Astrocyte (in vitro differentiated cells and primary cell): ENCODE data around the gene LILRA1. TPM values are rescaled to one million over a fixed set of nuclear protein-coding genes. Genes with fewer than 3 reads are reported as not detected.

ENCODE experiments used
- DNase-seq: peaks from one replicate; pipeline ENCODE4 v3.0.0-alpha.2; 2010; ENCODE audit warnings: low read depth
- FAIRE-seq: peaks from 2 replicates; lab custom pipeline; 2011; peaks lifted over from hg19 to GRCh38; lab: Jason Lieb, UNC
- H2AFZ ChIP-seq: 2 replicates; pipeline ENCODE4 v1.6.0; 2012; ENCODE audit warnings: low read depth, low read length, inconsistent platforms
- H3K27ac ChIP-seq: 2 replicates; pipeline ENCODE4 v1.5.1; 2011; ENCODE audit warnings: low read depth, low read length, inconsistent platforms
- H3K27me3 ChIP-seq: 2 replicates; pipeline ENCODE4 v1.6.0; 2011; ENCODE audit warnings: low read length, inconsistent platforms; ENCODE audit not compliant: insufficient read depth
- H3K36me3 ChIP-seq: 2 replicates; pipeline ENCODE4 v1.5.1; 2011; ENCODE audit warnings: low read length, inconsistent platforms; ENCODE audit not compliant: insufficient read depth
- H3K4me1 ChIP-seq: 2 replicates; pipeline ENCODE4 v1.5.1; 2011; ENCODE audit warnings: low read length, inconsistent platforms; ENCODE audit not compliant: insufficient read depth
- H3K4me2 ChIP-seq: 2 replicates; pipeline ENCODE4 v1.6.0; 2012; ENCODE audit warnings: low read length, inconsistent platforms
- H3K4me3 ChIP-seq: 2 replicates; pipeline ENCODE4 v1.5.1; 2011; ENCODE audit warnings: low read depth, mild to moderate bottlenecking, low read length, inconsistent platforms; ENCODE audit not compliant: insufficient read depth
- H3K79me2 ChIP-seq: 2 replicates; pipeline ENCODE4 v1.6.0; 2012; ENCODE audit warnings: mild to moderate bottlenecking, low read length, inconsistent platforms; ENCODE audit not compliant: insufficient read depth
- H3K9ac ChIP-seq: 2 replicates; pipeline ENCODE4 v1.6.0; 2012; ENCODE audit warnings: mild to moderate bottlenecking, low read length, inconsistent platforms
- H3K9me3 ChIP-seq: 2 replicates; pipeline ENCODE4 v1.5.1; 2012; ENCODE audit warnings: low read depth, mild to moderate bottlenecking, low read length, inconsistent platforms; ENCODE audit not compliant: insufficient read depth
- H4K20me1 ChIP-seq: 2 replicates; pipeline ENCODE4 v1.6.0; 2012; ENCODE audit warnings: low read length, inconsistent platforms; ENCODE audit not compliant: insufficient read depth
- H3K27ac Mint-ChIP-seq: one replicate; pipeline ENCODE4 v1.8.0; 2021; ENCODE audit warnings: mild to moderate bottlenecking, mixed read lengths; ENCODE audit not compliant: unreplicated experiment
- H3K27me3 Mint-ChIP-seq: one replicate; pipeline ENCODE4 v1.8.0; 2021; ENCODE audit warnings: low read depth, mixed read lengths; ENCODE audit not compliant: unreplicated experiment
- H3K36me3 Mint-ChIP-seq: one replicate; pipeline ENCODE4 v1.8.0; 2021; ENCODE audit warnings: low read depth, mixed read lengths; ENCODE audit not compliant: unreplicated experiment
- H3K4me1 Mint-ChIP-seq: one replicate; pipeline ENCODE4 v1.8.0; 2021; ENCODE audit warnings: low read depth, mixed read lengths; ENCODE audit not compliant: unreplicated experiment
- H3K4me3 Mint-ChIP-seq: one replicate; pipeline ENCODE4 v1.8.0; 2021; ENCODE audit warnings: mild to moderate bottlenecking, moderate library complexity, mixed read lengths; ENCODE audit not compliant: unreplicated experiment
- H3K9me3 Mint-ChIP-seq: one replicate; pipeline ENCODE4 v1.8.0; 2021; ENCODE audit warnings: mild to moderate bottlenecking, mixed read lengths; ENCODE audit not compliant: unreplicated experiment
- EZH2 ChIP-seq: IDR thresholded peaks from 2 replicates; pipeline ENCODE4 v1.6.1; 2012; ENCODE audit warnings: mild to moderate bottlenecking, low read length, inconsistent platforms; ENCODE audit not compliant: insufficient read depth
- total RNA-seq: library from RNA; stranded (reverse); gene quantifications from 2 replicates; pipeline ENCODE4 v1.2.1, GENCODE V29; 2021
- TF ChIP-seq, protein P1 (sequence below): IDR thresholded peaks from 2 replicates; pipeline ENCODE4 v1.5.1; 2011; ENCODE audit warnings: low read depth, mild to moderate bottlenecking, inconsistent platforms, low read length, moderate library complexity; ENCODE audit not compliant: insufficient read depth

LILRA1 gene
- total RNA-seq, 1 donor from 2014 or later: not detected

- Histone ChIP-seq H3K27me3 (no peaks in the 10 kb centered on the region), H3K27ac (no peak overlapping the region), H3K4me3 (no peak overlapping the region), H3K9ac (no peak overlapping the region), H3K79me2 (no peaks in the 10 kb centered on the region), H3K9me3 (peaks cover 13% of the 10 kb centered on the region), H3K4me2 (no peak overlapping the region), H3K4me1 (no peaks in the 10 kb centered on the region), H2AFZ (no peak overlapping the region), H4K20me1 (no peaks in the 10 kb centered on the region), H3K36me3 (no peaks in the 10 kb centered on the region)
- FAIRE-seq: no peak
- Mint-ChIP-seq H3K36me3 (no peaks in the 10 kb centered on the region), H3K4me1 (no peaks in the 10 kb centered on the region), H3K4me3 (no peak overlapping the region), H3K27ac (no peak overlapping the region), H3K9me3 (peaks cover 26% of the 10 kb centered on the region), H3K27me3 (no peaks in the 10 kb centered on the region)
- no peak for TF ChIP-seq EZH2
- TF ChIP-seq, protein P1, sequence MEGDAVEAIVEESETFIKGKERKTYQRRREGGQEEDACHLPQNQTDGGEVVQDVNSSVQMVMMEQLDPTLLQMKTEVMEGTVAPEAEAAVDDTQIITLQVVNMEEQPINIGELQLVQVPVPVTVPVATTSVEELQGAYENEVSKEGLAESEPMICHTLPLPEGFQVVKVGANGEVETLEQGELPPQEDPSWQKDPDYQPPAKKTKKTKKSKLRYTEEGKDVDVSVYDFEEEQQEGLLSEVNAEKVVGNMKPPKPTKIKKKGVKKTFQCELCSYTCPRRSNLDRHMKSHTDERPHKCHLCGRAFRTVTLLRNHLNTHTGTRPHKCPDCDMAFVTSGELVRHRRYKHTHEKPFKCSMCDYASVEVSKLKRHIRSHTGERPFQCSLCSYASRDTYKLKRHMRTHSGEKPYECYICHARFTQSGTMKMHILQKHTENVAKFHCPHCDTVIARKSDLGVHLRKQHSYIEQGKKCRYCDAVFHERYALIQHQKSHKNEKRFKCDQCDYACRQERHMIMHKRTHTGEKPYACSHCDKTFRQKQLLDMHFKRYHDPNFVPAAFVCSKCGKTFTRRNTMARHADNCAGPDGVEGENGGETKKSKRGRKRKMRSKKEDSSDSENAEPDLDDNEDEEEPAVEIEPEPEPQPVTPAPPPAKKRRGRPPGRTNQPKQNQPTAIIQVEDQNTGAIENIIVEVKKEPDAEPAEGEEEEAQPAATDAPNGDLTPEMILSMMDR: no peak
- no peak for DNase-seq
These were observed 14.8 kb downstream of the LILRA1 start for GRCh38 chr19:54608205-54608604.

GRCh38 chr19:54608792-54609191 is 15.4 kb downstream of the LILRA1 start:
- no peak overlapping the region for H3K27ac ChIP-seq
- no peaks in the 10 kb centered on the region for H3K27me3 Mint-ChIP-seq
- no peaks in the 10 kb centered on the region for H4K20me1 ChIP-seq
- no peaks in the 10 kb centered on the region for H3K4me1 ChIP-seq
- FAIRE-seq (no peak), DNase-seq (no peak)
- no peaks in the 10 kb centered on the region for H3K36me3 Mint-ChIP-seq
- no peaks in the 10 kb centered on the region for H3K4me1 Mint-ChIP-seq
- H3K36me3 ChIP-seq: no peaks in the 10 kb centered on the region
- H3K27ac Mint-ChIP-seq: no peak overlapping the region
- no peak for TF ChIP-seq EZH2
- TF ChIP-seq, protein P1: no peak
- H3K79me2 ChIP-seq: no peaks in the 10 kb centered on the region
- peaks cover 13% of the 10 kb centered on the region for H3K9me3 ChIP-seq
- H3K4me3 ChIP-seq: no peak overlapping the region
- H3K27me3 ChIP-seq: no peaks in the 10 kb centered on the region
- no peak overlapping the region for H3K4me3 Mint-ChIP-seq
- H2AFZ ChIP-seq: no peak overlapping the region
- no peak overlapping the region for H3K9ac ChIP-seq
- H3K4me2 ChIP-seq: no peak overlapping the region
- peaks cover 26% of the 10 kb centered on the region for H3K9me3 Mint-ChIP-seq

GRCh38 chr19:54609356-54609791 is 15.9 kb downstream of the LILRA1 start:
- no peak overlapping the region for H3K27ac ChIP-seq
- Mint-ChIP-seq H3K9me3 (peaks cover 26% of the 10 kb centered on the region), H3K27me3 (no peaks in the 10 kb centered on the region), H3K36me3 (no peaks in the 10 kb centered on the region), H3K4me3 (no peak overlapping the region), H3K4me1 (no peaks in the 10 kb centered on the region), H3K27ac (no peak overlapping the region)
- H4K20me1 ChIP-seq: no peaks in the 10 kb centered on the region
- H3K27me3 ChIP-seq: no peaks in the 10 kb centered on the region
- no peak overlapping the region for H3K9ac ChIP-seq
- DNase-seq: no peak
- no peak for TF ChIP-seq EZH2
- TF ChIP-seq, protein P1: no peak
- no peaks in the 10 kb centered on the region for H3K36me3 ChIP-seq
- FAIRE-seq: no peak
- H3K4me2 ChIP-seq: no peak overlapping the region
- H3K4me1 ChIP-seq: no peaks in the 10 kb centered on the region
- no peak overlapping the region for H3K4me3 ChIP-seq
- H2AFZ ChIP-seq: no peak overlapping the region
- H3K9me3 ChIP-seq: peaks cover 13% of the 10 kb centered on the region
- H3K79me2 ChIP-seq: no peaks in the 10 kb centered on the region
